Ishikawa (cell line): ENCODE results near the gene MAT2A.

Experiments
- CEBPB ChIP-seq: IDR thresholded peaks from 2 replicates; pipeline ENCODE4 v1.6.1; 2012
- CREB1 ChIP-seq: IDR thresholded peaks from 2 replicates; pipeline ENCODE4 v1.6.1; 2012; ENCODE audit warnings: low read depth
- EP300 ChIP-seq: IDR thresholded peaks from 2 replicates; pipeline ENCODE4 v1.6.1; 2012; ENCODE audit warnings: borderline replicate concordance
- NFIC ChIP-seq: IDR thresholded peaks from 2 replicates; pipeline ENCODE4 v1.6.1; 2012
- RAD21 ChIP-seq: IDR thresholded peaks from 2 replicates; pipeline ENCODE4 v1.6.1; 2012; ENCODE audit warnings: low read depth
- REST ChIP-seq: IDR thresholded peaks from 2 replicates; pipeline ENCODE4 v1.6.1; 2012; ENCODE audit warnings: low read depth, mild to moderate bottlenecking
- TCF12 ChIP-seq: IDR thresholded peaks from 2 replicates; pipeline ENCODE4 v1.6.1; 2012; ENCODE audit warnings: low read depth
- TEAD4 ChIP-seq: IDR thresholded peaks from 2 replicates; pipeline ENCODE4 v1.6.1; 2012
- USF1 ChIP-seq: IDR thresholded peaks from 2 replicates; pipeline ENCODE4 v1.6.1; 2012

- TF ChIP-seq REST (no peak), CEBPB (no peak), CREB1 (no peak), EP300 (no peak), TCF12 (no peak), TEAD4 (no peak), USF1 (no peak), RAD21 (no peak), NFIC (no peak)
Measured at GRCh38 chr2:85553184-85553583, 14.2 kb downstream of the MAT2A start.
